Tibial nerve (tissue), 4 donors: ENCODE results near the gene TRPM2. TPM values are rescaled to one million over a fixed set of nuclear protein-coding genes. Genes with fewer than 3 reads are reported as not detected.

Experiments
- DNase-seq, 2 donors: peaks; one replicate each; pipeline ENCODE4 v3.0.0-alpha.2; 2019; ENCODE audit warnings: low spot score in 2 of 2
- H3K27ac ChIP-seq, 4 donors: fragments of 200-600 bp; sonication (generic) in 3 of 4; one replicate each; pipeline ENCODE4 v1.5.1; 2017 to 2019; ENCODE audit warnings: mild to moderate bottlenecking in 1 of 4
- H3K27me3 ChIP-seq, 2 donors: fragments of 200-600 bp; sonication (generic) in 1 of 2; one replicate each; pipeline versions ENCODE4 v1.5.1 to v1.6.0; 2017 to 2019
- H3K36me3 ChIP-seq, 3 donors: fragments of 200-600 bp; sonication (generic); one replicate each; pipeline ENCODE4 v1.5.1; 2018 to 2019
- H3K4me1 ChIP-seq, 4 donors: fragments of 200-600 bp; sonication (generic) in 3 of 4; one replicate each; pipeline ENCODE4 v1.5.1; 2017 to 2019
- H3K4me3 ChIP-seq, 4 donors: fragments of 200-600 bp; sonication (generic) in 3 of 4; one replicate each; pipeline ENCODE4 v1.5.1; 2017 to 2019; ENCODE audit warnings: mild to moderate bottlenecking in 1 of 4, moderate library complexity in 1 of 4
- H3K9me3 ChIP-seq, 4 donors: fragments of 200-600 bp; sonication (generic) in 3 of 4; one replicate each; pipeline ENCODE4 v1.5.1; 2017 to 2019
- EP300 ChIP-seq, 2 donors: sonication (generic); formaldehyde crosslinking; IDR thresholded peaks; one replicate each; pipeline ENCODE4 v1.6.1; 2017; ENCODE audit warnings: antibody characterized with exemption in 2 of 2, mild to moderate bottlenecking in 1 of 2
- POLR2A ChIP-seq, 2 donors: fragments of 450-650 bp; IDR thresholded peaks; one replicate each; pipeline ENCODE4 v1.6.1; 2017; ENCODE audit warnings: antibody characterized with exemption in 2 of 2, mild to moderate bottlenecking in 2 of 2, moderate library complexity in 2 of 2
- WGBS, 2 donors: methylation state at CpG; one replicate each; pipeline ENCODE4 v1.1.5; 2018; 5-methylcytosine and 5-hydroxymethylcytosine counted together
- total RNA-seq, 4 donors: library from RNA; depleted of rRNA; stranded (reverse); fragments of >200 nt; gene quantifications; one replicate each; pipeline ENCODE4 v1.1.0, GENCODE V29; 2016
- TF ChIP-seq, protein P1 (sequence below), 5 experiments: fragments of 200-600 bp in 3 of 5; fragments of 450-650 bp in 2 of 5; sonication (generic) in 3 of 5; IDR thresholded peaks; one replicate each; pipeline ENCODE4 v1.5.1; 2016 to 2019; ENCODE audit warnings: antibody characterized with exemption in 5 of 5, mild to moderate bottlenecking in 3 of 5, moderate library complexity in 2 of 5

TRPM2 gene
- total RNA-seq, 4 donors from 2014 or later = 4.9 to 10.3 (median 7.8) TPM

DNA sequence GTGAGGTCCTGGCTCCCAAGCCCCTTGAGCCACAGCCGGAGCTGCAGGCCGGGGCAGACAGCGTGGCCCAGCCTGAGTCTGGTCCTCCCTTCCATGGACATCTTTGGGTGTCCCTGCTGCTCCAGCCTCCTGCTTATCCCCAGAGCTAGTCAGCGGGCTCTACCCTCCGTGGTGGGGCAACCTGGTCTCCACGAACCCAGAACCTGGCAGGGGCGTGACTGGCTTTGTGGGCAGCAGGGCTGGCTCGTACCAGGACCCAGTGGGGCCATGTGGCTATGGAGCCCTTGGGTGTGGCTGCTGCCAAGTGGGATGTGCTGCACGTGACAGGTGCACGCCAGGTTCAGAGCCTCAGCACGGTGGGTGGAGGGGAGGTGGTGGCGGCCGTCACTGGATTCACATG is 32.6 kb upstream of the TRPM2 start:
- H3K4me3 ChIP-seq = no peak overlapping the region
- no peak for TF ChIP-seq POLR2A (IDR thresholded peaks at IDR 0.05)
- peaks cover under 1 to 100% (median 28%) of the 10 kb centered on the region in 3 donors for H3K36me3 ChIP-seq
- WGBS, 2 donors = 92 to 95% methylated on average over 13 of the region's 13 CpGs
- DNase-seq = no peak
- no peaks in the 10 kb centered on the region for H3K9me3 ChIP-seq
- no peaks in the 10 kb centered on the region for H3K27me3 ChIP-seq
- peak overlapping the region in 1 of 4 donors; percentile 44 for H3K27ac ChIP-seq
- H3K4me1 ChIP-seq = peaks cover 0 to 2% (median 0%) of the 10 kb centered on the region in 4 donors

DNA sequence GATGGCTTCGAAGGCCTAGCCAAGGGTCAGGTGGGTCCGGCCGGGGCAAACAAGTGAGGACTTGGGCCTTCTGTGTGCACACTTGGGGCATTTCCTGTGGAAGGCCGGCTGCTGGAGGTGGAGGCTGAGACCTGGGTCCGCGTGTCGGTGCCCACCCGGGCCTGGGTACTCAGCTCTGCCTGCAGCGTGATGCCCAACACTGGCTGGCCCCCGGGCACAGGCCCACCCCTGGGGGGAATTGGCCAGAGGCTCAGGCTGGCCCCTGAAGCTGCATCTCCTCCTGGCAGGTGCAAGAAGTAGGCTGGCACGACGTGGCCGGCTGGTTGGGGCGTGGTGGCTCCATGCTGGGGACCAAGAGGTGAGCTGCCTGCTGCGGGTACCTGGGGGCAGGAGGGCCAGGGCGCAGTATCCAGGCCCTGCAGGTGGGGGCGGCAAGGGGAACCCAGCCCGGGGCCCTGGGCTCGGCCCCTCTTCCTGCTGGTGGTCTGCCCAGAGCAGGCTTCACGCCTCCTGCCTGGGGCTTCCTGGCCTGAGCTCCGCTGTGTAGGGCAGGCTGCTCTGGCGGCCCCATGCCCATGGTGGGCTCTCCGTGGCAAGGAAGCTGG is 31.5 kb upstream of the TRPM2 start:
- peaks cover 0 to 5% (median 0%) of the 10 kb centered on the region in 4 donors for H3K4me1 ChIP-seq
- no peak for DNase-seq
- H3K27ac ChIP-seq = peak overlapping the region in 2 of 4 donors; percentile 34 to 46
- no peak overlapping the region for H3K4me3 ChIP-seq
- H3K9me3 ChIP-seq = no peaks in the 10 kb centered on the region
- H3K36me3 ChIP-seq = peaks cover 4 to 100% (median 28%) of the 10 kb centered on the region in 3 donors
- no peak for TF ChIP-seq POLR2A (IDR thresholded peaks at IDR 0.05)
- TF ChIP-seq EP300 (IDR thresholded peaks at IDR 0.05) = no peak
- TF ChIP-seq, protein P1, sequence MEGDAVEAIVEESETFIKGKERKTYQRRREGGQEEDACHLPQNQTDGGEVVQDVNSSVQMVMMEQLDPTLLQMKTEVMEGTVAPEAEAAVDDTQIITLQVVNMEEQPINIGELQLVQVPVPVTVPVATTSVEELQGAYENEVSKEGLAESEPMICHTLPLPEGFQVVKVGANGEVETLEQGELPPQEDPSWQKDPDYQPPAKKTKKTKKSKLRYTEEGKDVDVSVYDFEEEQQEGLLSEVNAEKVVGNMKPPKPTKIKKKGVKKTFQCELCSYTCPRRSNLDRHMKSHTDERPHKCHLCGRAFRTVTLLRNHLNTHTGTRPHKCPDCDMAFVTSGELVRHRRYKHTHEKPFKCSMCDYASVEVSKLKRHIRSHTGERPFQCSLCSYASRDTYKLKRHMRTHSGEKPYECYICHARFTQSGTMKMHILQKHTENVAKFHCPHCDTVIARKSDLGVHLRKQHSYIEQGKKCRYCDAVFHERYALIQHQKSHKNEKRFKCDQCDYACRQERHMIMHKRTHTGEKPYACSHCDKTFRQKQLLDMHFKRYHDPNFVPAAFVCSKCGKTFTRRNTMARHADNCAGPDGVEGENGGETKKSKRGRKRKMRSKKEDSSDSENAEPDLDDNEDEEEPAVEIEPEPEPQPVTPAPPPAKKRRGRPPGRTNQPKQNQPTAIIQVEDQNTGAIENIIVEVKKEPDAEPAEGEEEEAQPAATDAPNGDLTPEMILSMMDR (IDR thresholded peaks at IDR 0.05) = no peak
- WGBS, 2 donors = 87 to 93% methylated on average over 8 of the region's 23 CpGs
- no peaks in the 10 kb centered on the region for H3K27me3 ChIP-seq

DNA sequence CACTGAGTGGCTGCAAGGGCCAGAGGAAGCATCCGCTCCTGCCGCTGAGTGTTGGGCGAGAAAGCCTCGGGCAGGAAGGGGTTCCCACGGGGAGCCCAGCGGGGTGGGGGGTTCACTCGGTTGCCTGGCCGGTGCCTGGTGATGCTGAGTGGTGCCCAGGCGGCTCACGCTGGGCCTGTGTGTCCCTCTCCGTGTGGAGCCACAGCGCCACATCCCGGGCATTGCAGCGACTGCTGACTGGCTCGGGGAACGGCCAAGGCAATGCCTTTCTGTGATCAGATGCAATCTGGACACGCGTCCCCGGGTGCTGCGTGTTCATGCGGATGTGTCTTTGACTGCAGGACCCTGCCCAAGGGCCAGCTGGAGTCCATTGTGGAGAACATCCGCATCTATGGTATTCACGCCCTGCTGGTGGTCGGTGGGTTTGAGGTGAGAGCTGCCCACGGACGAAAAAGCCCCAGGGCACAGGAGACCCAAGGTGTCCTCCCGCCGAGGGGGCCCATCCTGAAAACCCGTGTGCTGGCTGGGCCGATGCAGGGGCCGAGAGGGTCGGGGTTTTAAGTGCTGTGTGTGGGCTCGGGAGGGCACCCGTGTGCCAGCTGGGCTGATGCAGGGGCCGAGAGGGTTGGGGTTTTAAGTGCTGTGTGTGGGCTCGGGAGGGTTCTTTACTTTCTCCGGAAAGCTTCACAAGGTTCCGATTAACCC is 30.6 kb upstream of the TRPM2 start:
- no peak for TF ChIP-seq EP300 (IDR thresholded peaks at IDR 0.05)
- TF ChIP-seq, protein P1 (IDR thresholded peaks at IDR 0.05) = no peak
- TF ChIP-seq POLR2A (IDR thresholded peaks at IDR 0.05) = no peak
- H3K4me1 ChIP-seq = peaks cover 0 to 5% (median 0%) of the 10 kb centered on the region in 4 donors
- H3K9me3 ChIP-seq = no peaks in the 10 kb centered on the region
- WGBS, 2 donors = 86 to 91% methylated on average over 32 to 38 of the region's 38 CpGs
- peak overlapping the region in 1 of 4 donors; percentile 46 for H3K27ac ChIP-seq
- H3K4me3 ChIP-seq = no peak overlapping the region
- DNase-seq = no peak
- H3K36me3 ChIP-seq = peaks cover 4 to 100% (median 28%) of the 10 kb centered on the region in 3 donors
- H3K27me3 ChIP-seq = no peaks in the 10 kb centered on the region

DNA sequence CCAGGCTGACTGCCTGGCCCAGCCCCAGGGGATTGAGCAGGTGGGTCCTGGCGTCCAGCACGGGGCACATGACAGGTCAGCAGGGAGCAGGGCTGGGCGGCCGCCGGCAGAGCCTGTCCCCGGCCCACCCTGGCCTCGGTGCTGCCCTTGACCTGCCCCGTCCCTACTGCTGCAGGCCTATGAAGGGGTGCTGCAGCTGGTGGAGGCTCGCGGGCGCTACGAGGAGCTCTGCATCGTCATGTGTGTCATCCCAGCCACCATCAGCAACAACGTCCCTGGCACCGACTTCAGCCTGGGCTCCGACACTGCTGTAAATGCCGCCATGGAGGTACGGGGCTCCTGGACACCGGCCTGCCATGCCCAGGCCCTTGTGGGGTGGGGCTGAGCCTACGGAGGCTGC is 29.8 kb upstream of the TRPM2 start:
- Histone ChIP-seq H3K4me1 (peaks cover 0 to 5% (median 0%) of the 10 kb centered on the region in 4 donors), H3K4me3 (no peak overlapping the region), H3K27me3 (no peaks in the 10 kb centered on the region), H3K9me3 (no peaks in the 10 kb centered on the region), H3K36me3 (peaks cover 4 to 99% (median 28%) of the 10 kb centered on the region in 3 donors), H3K27ac (peak overlapping the region in 2 of 4 donors; percentile 17 to 54)
- TF ChIP-seq, protein P1 (IDR thresholded peaks at IDR 0.05) = no peak
- TF ChIP-seq EP300 (IDR thresholded peaks at IDR 0.05) = no peak
- TF ChIP-seq POLR2A (IDR thresholded peaks at IDR 0.05) = no peak
- WGBS, 2 donors = 79 to 81% methylated on average over 14 to 19 of the region's 20 CpGs
- no peak for DNase-seq

DNA sequence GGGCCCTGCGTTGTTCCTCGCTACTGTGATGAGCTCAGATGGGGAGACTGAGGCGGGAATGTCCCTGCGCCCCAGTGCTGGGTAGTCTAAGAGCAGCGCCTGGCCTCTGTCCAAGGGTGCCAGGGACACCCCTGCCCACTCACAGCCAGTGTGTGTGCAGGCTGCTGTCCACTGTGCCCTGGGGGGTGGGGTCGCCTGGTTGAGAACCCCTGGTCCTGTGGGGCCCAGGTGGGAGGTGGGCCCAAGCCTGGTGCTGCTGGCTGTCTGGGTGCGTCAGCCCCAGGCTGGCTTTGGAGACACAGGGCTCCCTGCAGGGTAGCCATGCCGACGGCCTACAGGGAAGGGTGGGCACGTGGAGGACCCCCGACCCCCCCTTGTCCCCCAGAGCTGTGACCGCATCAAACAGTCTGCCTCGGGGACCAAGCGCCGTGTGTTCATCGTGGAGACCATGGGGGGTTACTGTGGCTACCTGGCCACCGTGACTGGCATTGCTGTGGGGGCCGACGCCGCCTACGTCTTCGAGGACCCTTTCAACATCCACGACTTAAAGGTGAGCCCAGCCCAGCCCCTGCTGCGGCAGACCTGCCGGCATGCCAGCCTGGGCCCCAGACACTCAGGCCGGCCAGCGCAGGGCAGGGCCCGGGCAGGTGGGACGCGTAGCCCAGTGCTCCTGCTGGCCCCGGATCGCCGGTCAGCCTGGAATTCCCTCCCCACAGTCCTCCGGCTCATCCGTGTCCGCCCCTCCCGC is 29.1 kb upstream of the TRPM2 start:
- 90 to 93% methylated on average over 24 to 34 of the region's 37 CpGs for WGBS, 2 donors
- Histone ChIP-seq H3K4me3 (no peak overlapping the region), H3K9me3 (no peaks in the 10 kb centered on the region), H3K27ac (peak overlapping the region in 2 of 4 donors; percentile 17 to 54), H3K27me3 (no peaks in the 10 kb centered on the region), H3K4me1 (peaks cover 0 to 5% (median 0%) of the 10 kb centered on the region in 4 donors), H3K36me3 (peaks cover 4 to 97% (median 28%) of the 10 kb centered on the region in 3 donors)
- no peak for DNase-seq
- TF ChIP-seq EP300 (IDR thresholded peaks at IDR 0.05) (no peak), POLR2A (IDR thresholded peaks at IDR 0.05) (no peak)
- TF ChIP-seq, protein P1 (IDR thresholded peaks at IDR 0.05) = no peak
